RWPE2 (cell line): ENCODE measurements around the gene ANO6.
"Not testable (repeated sequence)": the region's sequence is repeated elsewhere in the genome, so short reads cannot be mapped to it uniquely, and the experiment has no call there.

Experiments used
- ATAC-seq: fragments of 200-7000 bp; cut with Tn5 transposase; 3 replicates; pipeline ENCODE4 v1.9.1; 2021; ENCODE audit warnings: low read depth
- DNase-seq: peaks from one replicate; pipeline ENCODE4 v3.0.0-alpha.2; 2020; ENCODE audit warnings: low spot score
- H3K27ac ChIP-seq: fragments of 450-650 bp; 2 replicates; pipeline ENCODE4 v1.5.1; 2017; ENCODE audit warnings: mild to moderate bottlenecking; ENCODE audit not compliant: poor library complexity, severe bottlenecking
- H3K27me3 ChIP-seq: fragments of 250-450 bp; sonication (Bioruptor Pico); 2 replicates; pipeline ENCODE4 v1.5.1; 2021; ENCODE audit warnings: mild to moderate bottlenecking, moderate library complexity; ENCODE audit not compliant: insufficient read depth, poor library complexity, severe bottlenecking
- H3K36me3 ChIP-seq: fragments of 250-450 bp; sonication (Bioruptor Pico); 2 replicates; pipeline ENCODE4 v1.5.1; 2020; ENCODE audit warnings: low read depth, mild to moderate bottlenecking, moderate library complexity
- H3K4me1 ChIP-seq: fragments of 250-450 bp; sonication (Bioruptor Pico); 2 replicates; pipeline ENCODE4 v1.5.1; 2021; ENCODE audit warnings: mild to moderate bottlenecking, moderate library complexity; ENCODE audit not compliant: insufficient read depth, poor library complexity, severe bottlenecking
- H3K4me3 ChIP-seq: fragments of 250-450 bp; sonication (Bioruptor Pico); 2 replicates; pipeline ENCODE4 v1.5.1; 2021; ENCODE audit warnings: mild to moderate bottlenecking, moderate library complexity; ENCODE audit not compliant: severe bottlenecking
- H3K9me3 ChIP-seq: fragments of 250-450 bp; sonication (Bioruptor Pico); 2 replicates; pipeline ENCODE4 v1.5.1; 2021; ENCODE audit warnings: mild to moderate bottlenecking, moderate library complexity; ENCODE audit not compliant: severe bottlenecking
- TF ChIP-seq, protein P1 (sequence below): fragments of 450-650 bp; IDR thresholded peaks from one replicate; pipeline ENCODE4 v1.5.1; 2017; ENCODE audit warnings: mild to moderate bottlenecking, moderate library complexity; ENCODE audit not compliant: poor library complexity, severe bottlenecking

Gene ANO6

DNA sequence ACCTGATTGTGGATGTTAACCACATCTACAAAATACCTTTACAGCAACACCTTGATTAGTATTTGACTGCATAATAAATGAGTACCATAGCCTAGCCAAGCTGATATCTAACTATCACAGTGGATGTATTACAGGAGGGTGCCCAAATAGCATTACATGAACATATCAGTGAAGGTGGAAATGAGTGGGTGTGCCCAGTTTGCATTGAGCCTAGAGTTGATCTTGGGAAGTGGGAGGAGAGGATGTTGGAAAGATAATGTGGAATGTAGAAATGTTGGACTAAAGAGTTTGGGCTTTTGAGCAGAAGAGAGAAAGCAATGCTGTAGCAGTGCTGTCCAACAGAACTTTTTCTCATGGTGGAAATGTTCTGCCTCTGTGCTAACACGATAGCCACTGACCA, 98.9 kb downstream of the ANO6 start:
- H3K4me1 ChIP-seq, result no peaks in the 10 kb centered on the region
- ATAC-seq, result no peak
- H3K36me3 ChIP-seq, result peaks cover 16% of the 10 kb centered on the region
- no peaks in the 10 kb centered on the region for H3K27me3 ChIP-seq
- no peaks in the 10 kb centered on the region for H3K9me3 ChIP-seq
- TF ChIP-seq, protein P1, sequence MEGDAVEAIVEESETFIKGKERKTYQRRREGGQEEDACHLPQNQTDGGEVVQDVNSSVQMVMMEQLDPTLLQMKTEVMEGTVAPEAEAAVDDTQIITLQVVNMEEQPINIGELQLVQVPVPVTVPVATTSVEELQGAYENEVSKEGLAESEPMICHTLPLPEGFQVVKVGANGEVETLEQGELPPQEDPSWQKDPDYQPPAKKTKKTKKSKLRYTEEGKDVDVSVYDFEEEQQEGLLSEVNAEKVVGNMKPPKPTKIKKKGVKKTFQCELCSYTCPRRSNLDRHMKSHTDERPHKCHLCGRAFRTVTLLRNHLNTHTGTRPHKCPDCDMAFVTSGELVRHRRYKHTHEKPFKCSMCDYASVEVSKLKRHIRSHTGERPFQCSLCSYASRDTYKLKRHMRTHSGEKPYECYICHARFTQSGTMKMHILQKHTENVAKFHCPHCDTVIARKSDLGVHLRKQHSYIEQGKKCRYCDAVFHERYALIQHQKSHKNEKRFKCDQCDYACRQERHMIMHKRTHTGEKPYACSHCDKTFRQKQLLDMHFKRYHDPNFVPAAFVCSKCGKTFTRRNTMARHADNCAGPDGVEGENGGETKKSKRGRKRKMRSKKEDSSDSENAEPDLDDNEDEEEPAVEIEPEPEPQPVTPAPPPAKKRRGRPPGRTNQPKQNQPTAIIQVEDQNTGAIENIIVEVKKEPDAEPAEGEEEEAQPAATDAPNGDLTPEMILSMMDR, result no peak
- H3K4me3 ChIP-seq, result no peak overlapping the region
- DNase-seq, result no peak
- no peak overlapping the region for H3K27ac ChIP-seq

DNA sequence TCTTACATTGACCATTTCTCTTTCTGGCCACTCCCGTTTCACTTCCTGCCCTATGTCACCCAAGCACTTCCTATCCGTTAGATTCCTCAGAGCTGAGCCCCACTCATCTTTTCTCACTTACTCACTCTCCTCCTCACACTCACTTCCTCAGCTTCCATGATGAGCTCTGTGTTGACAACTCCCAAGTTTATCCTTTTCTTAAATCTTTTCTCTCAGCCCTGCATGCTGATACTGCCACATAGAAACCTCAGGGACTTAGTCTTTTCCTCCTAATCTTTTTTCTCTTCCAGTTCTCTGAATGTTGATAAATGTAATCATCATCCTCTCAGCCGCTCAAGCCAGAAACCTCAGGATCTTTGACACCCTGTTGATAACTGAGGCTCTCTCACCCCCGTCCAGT, 99.6 kb downstream of the ANO6 start:
- TF ChIP-seq, protein P1, result no peak
- no peak for DNase-seq
- ATAC-seq, result no peak
- Histone ChIP-seq H3K9me3 (no peaks in the 10 kb centered on the region), H3K36me3 (peaks cover 16% of the 10 kb centered on the region), H3K27me3 (no peaks in the 10 kb centered on the region), H3K4me3 (no peak overlapping the region), H3K4me1 (no peaks in the 10 kb centered on the region), H3K27ac (no peak overlapping the region)

DNA sequence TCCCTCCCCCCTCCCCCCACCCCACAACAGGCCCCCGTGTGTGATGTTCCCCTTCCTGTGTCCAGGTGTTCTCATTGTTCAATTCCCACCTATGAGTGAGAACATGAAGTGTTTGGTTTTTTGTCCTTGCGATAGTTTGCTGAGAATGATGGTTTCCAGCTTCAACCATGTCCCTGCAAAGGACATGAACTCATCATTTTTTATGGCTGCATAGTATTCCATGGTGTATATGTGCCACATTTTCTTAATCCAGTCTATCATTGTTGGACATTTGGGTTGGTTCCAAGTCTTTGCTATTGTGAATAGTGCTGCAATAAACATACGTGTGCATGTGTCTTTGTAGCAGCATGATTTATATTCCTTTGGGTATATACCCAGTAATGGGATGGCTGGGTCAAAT, 101.4 kb downstream of the ANO6 start:
- not testable (repeated sequence) for H3K9me3 ChIP-seq, H3K4me3 ChIP-seq, DNase-seq, H3K4me1 ChIP-seq, H3K27me3 ChIP-seq, H3K27ac ChIP-seq, ATAC-seq
- peaks cover 16% of the 10 kb centered on the region for H3K36me3 ChIP-seq

DNA sequence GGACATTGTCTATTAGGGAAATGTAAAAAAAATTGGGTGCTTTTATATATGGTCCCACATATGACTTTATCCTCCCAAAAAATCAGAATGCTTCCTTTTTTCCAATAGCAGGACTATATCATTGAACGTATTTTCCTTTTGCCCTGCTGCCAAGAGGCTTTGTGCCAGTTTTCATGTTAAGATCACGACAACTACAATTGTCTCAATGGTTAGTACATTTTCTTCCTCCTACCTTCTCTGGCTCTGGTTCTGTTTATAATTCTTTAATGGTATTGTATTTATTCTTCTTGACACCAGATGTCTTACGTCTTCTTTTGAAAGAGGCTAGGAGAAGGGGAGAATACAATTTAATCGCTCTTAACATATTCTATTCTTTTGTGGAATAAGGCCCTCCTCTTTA, 106.9 kb downstream of the ANO6 start:
- no peak for DNase-seq
- no peaks in the 10 kb centered on the region for H3K36me3 ChIP-seq
- H3K27ac ChIP-seq, result no peak overlapping the region
- H3K9me3 ChIP-seq, result no peaks in the 10 kb centered on the region
- H3K4me1 ChIP-seq, result peaks cover 5% of the 10 kb centered on the region
- no peaks in the 10 kb centered on the region for H3K27me3 ChIP-seq
- no peak overlapping the region for H3K4me3 ChIP-seq
- no peak for ATAC-seq
- TF ChIP-seq, protein P1, result no peak

DNA sequence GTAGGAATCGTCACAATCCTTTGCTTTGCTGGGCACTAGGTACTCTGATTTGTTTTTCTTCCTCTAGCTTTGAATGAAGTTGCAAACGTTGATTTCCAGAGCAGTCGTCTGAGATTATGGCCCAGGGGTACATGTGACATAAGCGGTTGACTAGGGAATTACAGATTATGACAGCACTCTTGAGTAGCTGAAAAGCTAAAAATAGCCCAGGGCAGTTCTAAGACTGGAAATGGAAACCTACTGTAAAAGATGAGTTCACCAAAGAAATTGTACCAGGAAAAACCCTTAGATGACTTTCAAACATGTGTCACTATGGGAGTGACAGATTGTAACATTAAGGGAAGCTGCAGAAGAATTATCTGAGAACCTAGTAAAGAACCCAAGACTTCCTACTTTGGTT, 108.5 kb downstream of the ANO6 start:
- Histone ChIP-seq H3K36me3 (no peaks in the 10 kb centered on the region), H3K4me1 (peaks cover 6% of the 10 kb centered on the region), H3K4me3 (no peak overlapping the region), H3K27ac (no peak overlapping the region), H3K9me3 (no peaks in the 10 kb centered on the region), H3K27me3 (no peaks in the 10 kb centered on the region)
- DNase-seq (no peak), ATAC-seq (no peak)
- TF ChIP-seq, protein P1, result no peak
